ENCODE data around the gene RNF112.
"Not testable (repeated sequence)": the region's sequence is repeated elsewhere in the genome, so short reads cannot be mapped to it uniquely, and the experiment has no call there.

Gene RNF112

GRCh38 chr17:19413761-19414160, 2.7 kb downstream of the RNF112 start:
- no peak for DNase-seq (ENCODE audit: low read depth)

GRCh38 chr17:19414396-19415280, 3.6 kb downstream of the RNF112 start:
- no peak for DNase-seq (ENCODE audit: low read depth)

- no peak for DNase-seq (ENCODE audit: low read depth)
Measured at GRCh38 chr17:19415311-19415710, 4.3 kb downstream of the RNF112 start.

- DNase-seq (ENCODE audit: low read depth) = no peak
Measured at GRCh38 chr17:19415806-19416775, 5.1 kb downstream of the RNF112 start.

GRCh38 chr17:19417611-19418010, 6.6 kb downstream of the RNF112 start:
- DNase-seq (ENCODE audit: low read depth) = no peak

- DNase-seq (ENCODE audit: low read depth) = no peak
Measured at GRCh38 chr17:19418251-19418992, 7.4 kb downstream of the RNF112 start.

- no peak for DNase-seq (ENCODE audit: low read depth)
Measured at GRCh38 chr17:19421219-19421618, 10.2 kb downstream of the RNF112 start.

- no peak for DNase-seq (ENCODE audit: low read depth)
Measured at GRCh38 chr17:19421926-19422325, 10.9 kb downstream of the RNF112 start.

GRCh38 chr17:19424934-19425868, 14.2 kb downstream of the RNF112 start:
- DNase-seq (ENCODE audit: low read depth) = no peak

- no peak for DNase-seq (ENCODE audit: low read depth)
Measured at GRCh38 chr17:19426631-19427030, 15.6 kb downstream of the RNF112 start.

- DNase-seq (ENCODE audit: low read depth) = no peak
Measured at GRCh38 chr17:19431691-19432090, 20.7 kb downstream of the RNF112 start.

- DNase-seq (ENCODE audit: low read depth) = no peak
Measured at GRCh38 chr17:19433255-19433654, 22.2 kb downstream of the RNF112 start.

GRCh38 chr17:19433727-19434340, 22.8 kb downstream of the RNF112 start:
- DNase-seq (ENCODE audit: low read depth) = no peak

- DNase-seq (ENCODE audit: low read depth) = no peak
Measured at GRCh38 chr17:19440421-19440820, 29.4 kb downstream of the RNF112 start.

- not testable (repeated sequence) for DNase-seq (ENCODE audit: low read depth)
Measured at GRCh38 chr17:19441288-19441687, 30.3 kb downstream of the RNF112 start.

GRCh38 chr17:19442731-19443130, 31.7 kb downstream of the RNF112 start:
- DNase-seq (ENCODE audit: low read depth) = no peak

GRCh38 chr17:19443148-19443547, 32.1 kb downstream of the RNF112 start:
- DNase-seq (ENCODE audit: low read depth) = no peak

- no peak for DNase-seq (ENCODE audit: low read depth)
Measured at GRCh38 chr17:19445105-19445504, 34.1 kb downstream of the RNF112 start.

GRCh38 chr17:19446577-19446976, 35.5 kb downstream of the RNF112 start:
- DNase-seq (ENCODE audit: low read depth) = not testable (repeated sequence)

- peak; percentile 61 for DNase-seq (ENCODE audit: low read depth)
Measured at GRCh38 chr17:19447085-19447583, 36.1 kb downstream of the RNF112 start.
